GM04503 (cell line): Measurements from ENCODE around the gene BANP.
"Not testable (repeated sequence)": the region's sequence is repeated elsewhere in the genome, so short reads cannot be mapped to it uniquely, and the experiment has no call there.

ENCODE experiments used
- DNase-seq: peaks from one replicate; pipeline ENCODE4 v3.0.0-alpha.2; 2012; ENCODE audit warnings: low read depth

Gene BANP

DNA sequence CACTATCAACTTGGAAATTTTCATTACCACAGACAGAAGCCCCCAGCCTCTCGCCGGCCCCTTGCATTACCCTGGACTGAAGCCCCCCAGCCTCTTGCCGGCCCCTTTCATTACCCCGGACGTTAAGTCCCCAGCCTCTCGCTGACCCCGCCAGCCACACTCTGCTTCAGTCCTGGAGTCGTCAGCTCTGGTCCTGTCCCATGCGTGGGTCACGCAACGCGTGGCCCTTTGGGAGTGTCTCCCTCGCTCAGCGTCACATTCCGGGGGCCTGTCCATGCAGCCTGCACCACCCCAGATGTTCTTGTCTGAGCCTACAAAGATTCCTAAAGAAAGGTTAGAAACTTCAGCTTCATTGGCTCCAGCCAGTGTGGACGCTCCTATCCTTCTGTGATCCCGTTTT, 153.1 kb downstream of the BANP start:
- not testable (repeated sequence) for DNase-seq

DNA sequence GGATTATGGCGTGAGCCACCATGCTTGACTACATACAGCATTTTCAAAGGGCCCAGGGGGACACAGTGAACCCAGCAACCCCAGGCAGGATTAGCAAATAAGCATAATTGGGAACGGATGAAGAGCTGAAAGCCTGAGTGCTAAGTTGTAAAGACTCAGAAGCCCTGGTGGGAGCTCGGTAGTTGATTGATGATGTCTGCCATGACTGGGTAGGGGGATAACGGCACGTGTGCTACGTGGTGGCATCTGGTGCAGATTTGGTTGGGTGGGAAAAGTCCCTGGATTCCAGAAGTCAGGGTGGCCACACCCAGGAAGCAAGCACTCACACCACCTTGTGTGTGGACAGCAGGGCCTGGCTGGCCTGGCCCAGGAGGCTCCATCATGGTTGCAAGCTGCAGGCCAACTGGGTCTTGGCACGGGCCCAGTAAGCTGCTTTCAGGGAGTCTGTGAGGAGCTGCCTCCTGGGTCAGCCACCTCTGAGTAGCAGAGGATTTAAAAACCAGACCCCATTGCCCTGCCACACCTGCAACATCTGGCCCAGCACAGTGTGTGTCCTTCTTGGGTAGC, 154.4 kb downstream of the BANP start:
- DNase-seq, result not testable (repeated sequence)

DNA sequence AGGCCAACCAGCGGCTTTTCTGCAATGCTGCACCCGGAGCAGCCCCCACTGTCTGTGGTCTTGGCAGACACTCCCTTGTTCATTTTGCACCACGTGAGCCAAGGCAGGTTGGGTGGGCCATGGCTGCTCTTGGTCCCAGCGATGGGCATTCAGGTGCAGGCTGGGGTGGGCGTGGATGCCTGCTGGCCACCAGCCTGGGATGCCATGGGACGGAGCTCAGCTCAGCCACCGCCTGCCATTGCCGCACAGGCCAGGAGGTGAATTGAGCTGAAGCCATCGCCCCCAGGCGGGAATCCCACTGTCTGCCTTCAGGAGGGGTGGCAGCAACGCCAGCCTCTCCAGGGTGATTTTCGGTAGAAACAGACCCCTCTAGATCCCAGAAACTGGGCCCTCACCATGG, 155.3 kb downstream of the BANP start:
- DNase-seq, result not testable (repeated sequence)

DNA sequence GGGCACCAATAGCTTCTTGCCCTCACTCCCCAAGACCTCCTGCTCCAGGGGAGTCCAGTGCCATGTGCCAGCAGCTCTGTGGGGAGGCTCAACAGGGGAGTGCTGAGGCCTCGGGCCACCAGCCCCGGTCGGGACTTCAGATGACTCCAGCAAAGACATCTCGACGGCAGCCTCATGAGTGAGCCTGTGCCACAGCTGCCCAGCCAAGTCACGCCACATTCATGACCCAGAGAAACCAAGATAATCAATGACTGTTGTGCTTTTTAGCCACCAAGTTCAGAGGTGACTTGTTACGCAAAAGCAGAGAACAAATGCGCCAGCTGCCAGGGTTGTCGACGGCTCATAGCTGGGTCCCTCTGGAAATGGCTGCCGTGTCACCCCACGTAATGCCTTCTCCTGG, 157.5 kb downstream of the BANP start:
- no peak for DNase-seq

DNA sequence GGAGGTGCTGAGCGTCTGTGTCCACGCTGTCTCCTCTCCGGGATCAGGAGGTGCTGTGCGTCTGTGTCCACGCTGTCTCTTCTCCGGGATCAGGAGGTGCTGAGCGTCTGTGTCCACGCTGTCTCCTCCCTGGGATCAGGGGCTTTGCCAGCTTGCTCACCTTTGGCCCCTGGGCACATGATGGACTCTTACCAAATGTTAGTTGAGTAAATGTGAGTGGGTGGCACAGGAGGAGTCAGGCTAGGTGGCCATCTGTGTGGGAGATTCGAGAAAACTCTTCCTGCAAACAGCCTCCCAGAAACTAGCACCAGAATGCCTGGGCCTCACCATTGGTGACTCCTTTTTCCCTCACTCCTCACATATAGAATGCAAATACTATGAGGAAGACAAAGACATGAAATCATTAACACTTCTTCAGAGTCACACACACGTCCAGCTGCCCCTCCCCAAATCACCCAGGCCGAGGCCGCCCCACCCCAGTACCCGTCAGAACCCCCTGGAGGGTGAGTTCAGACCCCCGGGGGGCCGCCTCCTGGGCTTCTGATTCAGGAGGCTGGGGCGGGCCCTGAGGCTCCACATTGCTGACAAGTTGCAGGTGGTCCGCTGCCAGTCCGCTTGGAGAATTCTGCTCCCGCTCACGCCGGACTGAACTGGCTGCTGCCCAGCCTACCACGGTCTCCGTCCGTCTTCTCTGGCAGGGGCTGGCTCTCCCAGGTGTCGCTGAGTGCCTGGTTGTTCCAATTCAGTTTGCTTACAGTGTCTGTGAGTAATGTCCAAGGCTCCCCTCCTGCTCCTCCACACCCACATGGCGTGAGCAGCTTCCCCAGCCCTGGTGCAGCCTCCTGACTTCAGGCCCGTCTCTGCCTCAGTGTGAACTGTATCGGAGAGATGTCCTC, 158.7 kb downstream of the BANP start:
- not testable (repeated sequence) for DNase-seq

DNA sequence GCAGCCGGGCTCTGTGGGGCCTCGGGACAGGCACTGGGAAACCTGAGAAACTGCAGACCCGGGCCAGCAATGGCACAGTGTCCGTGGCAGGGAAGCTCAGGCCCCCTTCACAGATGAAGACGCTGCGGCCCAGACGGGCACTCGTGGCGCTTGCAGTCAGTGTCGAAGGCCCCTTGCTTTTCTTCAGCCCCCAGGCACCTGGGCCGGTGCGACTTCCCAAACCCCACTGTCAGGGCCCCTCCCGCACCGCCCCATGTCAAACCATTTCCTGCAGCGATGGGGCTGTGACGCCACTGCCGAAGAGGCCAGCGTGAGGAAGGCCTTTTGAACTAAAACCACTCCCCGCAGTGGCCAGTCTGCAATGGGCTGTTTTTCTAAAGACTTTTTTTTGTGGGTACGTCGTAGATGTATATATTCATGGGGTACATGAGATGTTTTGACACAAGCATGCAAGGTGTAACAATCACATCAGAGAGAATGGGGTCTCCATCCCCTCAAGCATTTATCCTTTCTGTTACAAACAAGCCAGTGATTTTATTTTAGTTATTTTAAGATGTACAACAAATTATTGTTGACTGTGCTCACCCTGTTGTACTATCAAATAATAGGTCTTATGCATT, 159.8 kb downstream of the BANP start:
- DNase-seq, result not testable (repeated sequence)

DNA sequence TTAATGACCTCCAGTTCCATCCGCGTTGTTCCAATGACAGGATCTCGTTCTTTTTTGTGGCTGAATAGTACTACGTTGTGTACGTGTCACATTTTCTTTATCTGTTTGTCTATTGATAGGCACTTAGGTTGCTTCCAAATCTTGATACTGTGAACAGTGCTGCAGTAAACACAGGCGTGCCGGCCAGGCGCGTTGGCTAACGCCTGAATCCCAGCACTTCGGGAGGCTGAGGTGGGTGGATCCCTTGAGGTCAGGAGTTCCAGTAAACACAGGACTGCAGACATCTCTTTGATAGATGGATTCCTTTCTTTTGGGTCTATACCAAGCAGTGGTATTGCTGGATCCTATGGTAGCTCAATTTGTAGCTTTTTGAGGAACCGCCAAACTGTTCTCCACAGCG, 160.7 kb downstream of the BANP start:
- not testable (repeated sequence) for DNase-seq

DNA sequence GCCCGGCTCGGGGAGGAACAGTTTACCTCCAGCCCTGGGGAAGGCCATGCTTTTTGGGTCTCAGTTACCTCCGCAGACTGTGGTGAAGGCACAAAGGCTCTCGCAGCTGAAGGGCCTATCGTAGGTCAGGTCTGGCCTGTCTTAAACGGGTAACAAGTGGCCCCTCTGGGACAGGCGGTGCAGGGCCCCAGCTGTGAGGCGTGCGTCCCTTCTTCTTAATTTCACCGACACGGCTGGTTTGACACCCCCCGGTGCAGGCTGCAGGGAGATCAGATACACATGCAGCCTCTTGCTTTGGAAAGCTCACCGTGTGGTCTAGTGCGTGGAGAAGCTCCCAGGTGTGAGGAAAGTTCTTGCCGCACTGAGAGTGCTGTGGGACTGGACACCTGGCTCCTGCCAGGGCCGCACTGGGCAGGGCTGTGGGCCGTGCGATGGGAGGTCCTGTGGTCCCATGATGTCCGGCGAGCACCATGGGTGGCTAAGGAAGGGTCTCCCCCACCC, 162.4 kb downstream of the BANP start:
- no peak for DNase-seq

DNA sequence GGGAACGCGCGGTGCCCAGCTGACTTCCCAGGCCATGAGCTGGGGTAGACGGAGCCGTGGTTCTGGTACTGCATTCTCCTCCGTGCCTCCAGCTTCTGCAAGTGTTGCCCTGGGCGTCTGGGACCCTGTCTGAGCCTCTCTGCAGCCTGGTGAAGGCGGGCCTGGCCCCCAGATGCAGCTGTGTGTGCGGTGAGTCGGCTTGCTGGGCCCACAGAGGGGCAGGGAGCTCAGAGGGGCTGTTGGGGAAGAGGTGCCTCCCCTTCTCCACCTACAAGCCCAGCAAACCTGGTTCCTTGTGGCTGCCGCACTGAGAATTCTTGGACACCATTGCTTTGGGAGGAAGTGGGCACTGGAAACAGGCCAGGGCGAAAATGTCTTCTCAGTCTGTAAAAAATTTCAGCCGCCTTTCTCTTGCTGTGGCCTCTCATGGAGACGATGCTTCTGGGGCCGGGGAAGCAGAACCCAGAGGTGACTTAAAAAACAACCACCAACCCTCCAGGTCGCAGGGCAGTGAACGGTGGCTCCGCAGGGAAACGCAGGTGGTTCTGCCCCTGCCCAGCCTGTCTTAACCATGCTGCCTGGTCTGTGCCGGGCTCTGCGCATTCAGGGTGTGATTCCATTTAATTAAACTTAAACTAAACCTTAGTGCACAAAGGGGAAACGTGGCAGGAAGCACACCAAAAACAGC, 163.5 kb downstream of the BANP start:
- DNase-seq, result not testable (repeated sequence)

DNA sequence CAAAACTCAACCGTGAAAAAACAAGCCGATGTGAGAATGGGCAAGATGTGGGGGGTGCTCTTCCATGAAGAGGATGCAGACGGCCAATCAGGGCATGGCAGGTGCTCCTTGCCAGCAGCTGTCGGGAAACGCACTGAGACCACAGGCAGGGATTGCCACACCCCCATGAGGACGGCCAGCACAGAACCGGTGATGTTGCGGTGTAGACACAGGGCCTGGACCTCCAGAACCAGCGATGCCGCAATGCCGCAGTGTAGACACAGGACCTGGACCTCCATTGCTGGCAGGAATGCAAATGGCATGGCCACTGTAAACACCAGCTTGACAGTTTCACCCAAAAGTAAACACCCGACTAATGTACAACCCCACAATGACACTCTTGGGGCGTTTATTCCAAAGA, 164.9 kb downstream of the BANP start:
- DNase-seq, result no peak

DNA sequence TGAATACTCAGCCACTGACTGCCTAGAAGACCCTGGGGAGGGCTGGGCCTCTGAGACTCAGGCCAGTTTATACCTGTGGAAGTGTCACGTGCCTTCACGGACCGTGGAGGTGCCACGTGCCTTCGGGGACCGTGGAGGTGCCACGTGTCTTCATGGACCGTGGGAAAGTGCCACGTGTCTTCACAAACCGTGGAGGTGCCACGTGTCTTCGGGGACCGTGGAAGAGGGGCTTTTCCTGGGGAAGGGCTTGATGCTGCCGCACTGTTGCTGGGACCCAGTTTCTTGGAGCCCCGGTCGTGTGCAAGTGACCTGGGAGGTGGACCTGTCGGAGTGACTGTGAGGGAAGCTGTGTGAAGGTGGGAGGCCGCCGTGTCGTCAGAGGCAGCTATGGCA, 166.2 kb downstream of the BANP start:
- no peak for DNase-seq

DNA sequence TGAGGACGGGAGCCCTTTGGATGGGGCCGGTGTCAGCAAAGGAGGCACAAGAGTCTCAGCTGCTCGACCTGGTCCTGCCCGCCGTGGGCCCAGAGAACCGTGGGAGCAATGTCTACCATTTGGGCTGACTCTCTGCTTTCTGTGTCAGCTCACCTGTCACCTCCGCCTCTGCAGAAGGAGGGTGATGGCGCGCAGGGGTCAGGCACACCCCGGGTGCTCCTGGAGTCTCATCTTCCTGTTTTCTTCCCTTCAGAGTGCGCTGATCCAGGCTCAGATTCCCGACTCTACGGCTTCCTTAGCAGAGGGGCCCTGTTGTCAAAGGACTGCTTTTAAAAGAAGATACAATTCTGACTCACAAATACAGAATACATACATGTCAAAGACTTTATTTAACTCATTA, 167.1 kb downstream of the BANP start:
- DNase-seq, result no peak

DNA sequence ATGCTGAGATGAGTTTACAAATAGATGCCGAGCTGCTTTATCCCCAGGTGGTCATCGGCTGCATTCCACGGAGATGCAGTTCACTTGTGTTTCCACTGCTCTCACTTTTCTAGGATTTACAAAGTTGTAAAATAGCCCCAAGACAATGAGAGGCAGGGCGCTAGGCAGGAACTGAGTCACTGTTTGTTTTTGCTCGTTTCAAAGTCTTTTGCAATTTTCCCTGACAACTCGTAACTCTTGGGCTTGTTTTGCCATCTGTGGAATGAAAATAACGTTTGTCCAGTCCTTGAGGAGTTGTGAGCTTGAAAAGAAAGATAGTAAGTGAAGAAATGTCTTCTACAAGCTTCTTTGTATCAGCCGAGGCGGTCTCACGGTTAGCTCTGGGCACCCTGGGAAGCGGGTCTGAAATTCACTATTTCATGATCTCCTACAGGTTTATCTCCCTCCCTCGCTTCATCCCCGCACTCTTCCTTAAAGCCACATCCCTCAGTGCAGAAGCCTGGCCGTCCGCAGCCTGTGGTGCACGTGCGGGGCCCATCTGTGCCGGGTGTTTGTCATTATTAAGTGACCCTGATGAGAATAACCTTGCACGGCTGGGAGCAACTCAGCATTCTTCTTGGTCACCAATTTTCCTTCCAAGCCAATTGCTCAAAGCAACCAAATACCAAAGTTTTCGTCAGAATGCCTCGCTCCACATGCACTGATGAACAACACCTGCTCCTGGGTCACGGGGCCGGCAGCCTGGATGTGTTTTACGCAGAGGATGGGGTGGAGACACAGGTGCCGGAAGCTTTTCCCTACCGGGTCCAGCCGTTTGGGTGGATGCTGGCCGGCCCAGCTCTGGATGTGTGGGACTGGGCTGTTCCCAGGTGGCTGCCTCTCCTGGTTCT, 167.9 kb downstream of the BANP start:
- peak; percentile 90 for DNase-seq

DNA sequence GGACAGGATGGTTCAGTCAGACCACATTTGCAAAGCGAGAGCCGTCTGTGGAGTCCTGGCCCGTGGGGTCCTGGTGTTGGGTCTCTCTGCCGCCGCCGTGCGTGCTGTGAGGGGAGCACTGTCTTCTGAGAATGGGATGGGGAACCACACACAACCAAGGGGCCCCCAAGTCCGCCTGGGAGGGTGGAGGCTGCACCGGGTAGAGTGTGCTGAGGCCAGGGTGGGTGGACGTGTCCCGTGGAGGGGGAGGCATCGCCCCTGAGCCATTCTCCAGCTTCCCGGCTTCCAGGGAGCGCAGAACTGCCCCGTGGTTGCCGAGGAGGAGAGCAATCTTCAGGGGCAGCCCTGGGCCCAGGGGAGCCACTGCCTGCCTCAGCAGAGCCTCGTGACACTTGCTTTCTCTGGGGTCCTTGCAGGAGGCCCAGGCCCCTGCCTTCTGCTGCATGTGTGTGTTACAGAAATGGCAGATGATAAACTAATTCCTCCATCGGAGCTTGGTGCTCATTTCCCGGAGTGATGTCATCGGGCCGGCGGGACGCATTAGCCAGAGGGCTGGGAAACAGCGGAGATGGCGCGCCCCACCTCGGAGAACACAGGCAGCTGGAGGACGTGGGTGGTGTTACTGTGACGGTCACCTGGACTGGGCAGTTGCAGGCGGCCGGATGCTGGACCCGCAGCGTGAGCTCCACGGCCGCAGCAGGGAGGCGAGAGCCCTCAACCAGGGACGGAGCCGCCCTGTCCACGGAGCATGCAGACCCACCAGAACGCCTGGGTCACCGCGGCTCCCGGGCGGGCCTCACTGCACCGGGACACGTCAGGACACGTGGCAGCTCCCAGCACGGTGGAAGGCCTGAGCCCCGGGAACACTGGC, 168.9 kb downstream of the BANP start:
- not testable (repeated sequence) for DNase-seq

DNA sequence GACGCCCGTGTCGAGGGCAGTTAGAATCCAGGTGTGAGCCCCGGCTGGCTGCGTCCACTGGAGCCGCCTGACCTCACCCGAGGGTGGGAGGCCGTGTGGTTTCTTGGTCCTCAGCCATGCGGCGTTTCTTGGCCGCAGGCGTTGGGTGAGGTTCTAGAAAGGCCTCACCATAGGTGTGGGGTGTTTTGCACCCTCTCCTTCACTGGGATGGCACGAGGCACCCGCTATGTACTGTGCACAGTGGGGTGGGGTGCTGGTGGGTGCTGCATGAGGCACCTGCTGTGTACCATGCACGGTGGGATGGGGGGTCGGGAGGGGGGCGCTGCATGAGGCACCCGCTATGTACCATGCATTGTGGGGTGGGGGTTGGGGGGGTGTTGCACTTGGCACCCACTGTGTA, 169.6 kb downstream of the BANP start:
- DNase-seq, result no peak

DNA sequence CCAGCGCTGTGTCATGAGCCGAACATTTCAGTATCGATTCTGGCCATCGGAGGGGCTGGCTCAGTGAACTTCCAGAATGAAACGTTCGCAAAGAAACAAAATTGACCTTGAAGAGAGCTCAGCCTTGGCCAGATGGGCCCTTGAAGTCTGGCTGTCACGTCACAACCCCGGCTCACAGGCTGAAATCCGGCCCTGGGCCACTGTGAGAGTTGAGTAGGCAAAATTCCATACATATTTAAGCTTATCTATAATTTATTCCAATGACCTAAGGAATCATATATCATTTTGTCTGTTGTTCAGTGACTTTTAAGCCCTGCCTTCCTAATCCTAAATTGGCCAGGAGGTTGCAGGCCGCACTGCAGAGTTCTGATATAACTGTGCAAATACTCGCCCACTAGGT, 170.2 kb downstream of the BANP start:
- DNase-seq, result not testable (repeated sequence)

DNA sequence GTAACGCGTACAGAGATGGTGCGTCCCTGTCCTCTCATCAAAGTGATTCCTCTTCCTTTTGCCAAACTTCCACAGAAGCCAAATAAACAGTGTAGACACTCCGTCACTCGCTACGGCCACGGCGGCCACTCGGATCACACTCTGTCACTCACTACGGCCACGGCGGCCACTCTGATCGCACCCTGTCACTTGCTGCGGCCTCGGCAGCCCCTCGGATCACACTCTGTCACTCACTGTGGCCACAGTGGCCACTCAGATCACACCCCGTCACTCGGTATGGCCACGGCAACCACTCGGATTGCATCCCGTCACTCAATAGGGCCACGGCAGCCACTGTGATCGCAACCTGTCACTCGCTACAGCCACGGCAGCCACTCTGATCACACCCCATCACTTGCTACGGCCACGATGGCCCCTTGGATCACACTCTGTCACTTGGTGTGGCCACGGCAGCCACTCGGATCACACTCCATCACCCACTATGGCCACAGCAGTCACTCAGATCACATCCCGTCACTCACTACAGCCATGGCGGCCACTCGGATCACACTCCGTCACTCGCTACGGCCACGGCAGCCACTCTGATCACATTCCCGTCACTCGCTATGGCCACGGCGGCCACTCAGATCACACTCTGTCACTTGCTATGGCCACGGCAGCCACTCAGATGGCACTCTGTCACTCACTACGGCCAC, 170.8 kb downstream of the BANP start:
- DNase-seq, result no peak
